ENCODE measurements around the gene CPT1A.

Gene CPT1A

DNA sequence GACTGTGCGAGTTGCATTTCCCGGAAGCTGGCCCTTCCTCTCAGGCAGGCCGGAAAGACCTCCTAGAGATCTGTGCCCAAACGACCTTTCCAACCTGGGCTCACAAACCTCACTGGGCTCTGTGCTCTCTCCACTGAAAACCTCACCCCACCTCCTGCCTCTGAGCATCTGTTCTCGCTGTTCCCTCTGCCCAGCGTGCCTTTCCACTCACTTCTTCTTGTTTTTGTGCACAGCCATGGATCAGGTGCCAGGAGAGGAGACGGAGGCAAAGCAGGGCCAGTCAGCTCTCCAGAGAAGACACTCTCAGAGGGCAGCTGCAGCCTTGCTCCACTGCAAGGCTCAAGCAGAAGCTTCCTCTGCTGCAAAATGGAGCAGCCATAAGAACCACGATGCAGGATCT lies 10.9 kb upstream of the CPT1A start:
- DNase-seq: no peak

DNA sequence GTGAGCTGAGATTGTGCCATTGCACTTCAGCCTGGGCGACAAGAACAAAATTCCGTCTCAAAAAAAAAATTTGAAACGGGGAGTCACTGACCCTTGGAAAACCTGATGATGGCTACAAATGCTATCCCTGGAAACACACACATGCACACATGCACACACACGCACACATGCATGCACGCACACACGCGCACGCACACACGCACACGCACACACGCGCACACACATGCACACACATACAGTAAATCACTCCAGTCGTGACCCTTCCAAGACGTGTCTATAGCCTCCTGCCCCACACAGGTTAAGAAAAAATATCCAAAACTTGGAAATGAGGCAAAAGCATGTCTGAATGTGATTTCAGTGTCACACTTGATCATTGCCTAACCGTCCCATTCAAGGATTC lies 6.7 kb upstream of the CPT1A start:
- DNase-seq: no peak

DNA sequence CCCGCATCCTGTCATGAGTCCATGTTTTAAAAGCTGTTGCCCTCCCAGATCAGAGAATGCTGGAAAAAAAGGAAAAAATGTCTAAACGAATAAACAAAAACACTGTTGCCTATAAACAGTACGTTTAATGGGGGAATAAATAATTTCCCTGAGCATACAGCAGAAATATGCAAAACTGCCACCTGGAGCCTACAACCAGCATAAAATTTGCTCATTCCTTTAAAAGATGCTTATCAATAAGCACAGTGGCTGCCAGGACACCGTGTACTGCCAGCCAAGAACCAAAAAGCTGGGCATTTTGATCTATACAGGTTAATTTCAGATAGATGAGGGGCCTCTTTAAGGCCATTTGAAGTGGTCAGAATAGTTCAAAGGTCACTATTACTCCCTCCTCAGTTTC lies 5.7 kb upstream of the CPT1A start:
- no peak for DNase-seq

DNA sequence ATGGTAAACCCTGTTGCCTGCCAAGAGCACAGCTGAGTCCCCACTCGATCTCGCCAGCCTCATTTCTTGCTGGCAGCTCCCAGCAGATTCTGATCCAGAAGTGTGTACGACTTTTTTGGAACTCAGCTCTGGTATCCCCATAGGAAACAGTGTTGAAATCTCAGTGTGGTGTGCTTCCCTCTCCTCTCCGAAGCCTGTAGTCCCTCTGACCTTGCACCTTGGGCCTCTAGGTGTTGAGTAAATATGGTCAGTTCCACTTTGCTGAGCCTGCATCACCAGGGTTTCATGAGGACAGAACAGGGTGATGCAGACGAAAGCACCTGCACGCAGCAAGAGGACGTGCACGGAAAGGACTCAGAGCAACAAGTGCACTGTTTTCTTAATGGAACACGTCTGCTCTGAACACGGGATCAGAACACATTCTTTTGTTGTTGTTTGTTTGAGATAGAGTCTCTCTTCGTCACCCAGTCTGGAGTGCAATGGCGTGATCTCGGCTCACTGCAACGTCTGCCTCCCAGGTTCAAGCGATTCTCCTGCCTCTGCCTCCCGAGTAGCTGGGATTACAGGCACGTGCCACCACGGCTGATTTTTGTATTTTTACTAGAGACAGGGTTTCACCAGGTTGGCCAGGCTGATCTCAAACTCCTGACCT lies 3.8 kb upstream of the CPT1A start:
- DNase-seq: no peak

DNA sequence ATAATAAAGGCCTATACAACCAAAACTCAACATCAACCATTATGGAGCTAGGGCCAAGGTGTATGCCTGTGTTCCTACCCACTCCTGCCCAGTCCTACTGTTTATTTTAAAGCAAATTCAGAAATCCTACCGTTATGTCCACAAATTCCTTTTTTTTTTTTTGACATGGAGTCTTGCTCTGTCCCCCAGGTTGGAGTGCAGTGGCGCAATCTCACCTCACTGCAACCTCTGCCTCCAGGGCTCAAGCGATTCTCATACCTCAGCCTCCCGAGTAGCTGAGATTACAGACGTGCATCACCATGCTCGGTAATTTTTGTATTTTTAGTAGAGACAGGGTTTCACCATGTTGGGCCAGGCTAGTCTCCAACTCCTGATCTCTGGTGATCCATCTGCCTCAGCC lies 3.1 kb upstream of the CPT1A start:
- no peak for DNase-seq

DNA sequence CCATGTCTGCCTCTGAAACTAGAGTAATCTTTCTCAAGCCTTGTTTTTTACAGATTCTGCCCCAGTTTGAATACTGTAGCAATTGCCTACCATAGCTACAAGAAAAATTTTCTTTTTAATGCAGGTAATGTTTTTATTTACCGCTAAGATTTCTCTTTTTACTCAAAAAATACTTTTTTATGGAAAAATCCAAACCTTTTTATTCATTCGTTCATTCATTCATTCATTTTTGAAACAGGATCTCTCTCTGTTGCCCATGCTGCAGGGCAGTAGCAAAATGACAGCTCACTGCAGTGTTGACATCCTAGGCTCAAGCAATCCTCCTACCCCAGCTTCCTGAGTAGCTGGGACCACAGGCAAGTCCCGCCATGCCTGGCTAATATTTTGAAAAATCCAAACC lies 2.7 kb upstream of the CPT1A start:
- no peak for DNase-seq

DNA sequence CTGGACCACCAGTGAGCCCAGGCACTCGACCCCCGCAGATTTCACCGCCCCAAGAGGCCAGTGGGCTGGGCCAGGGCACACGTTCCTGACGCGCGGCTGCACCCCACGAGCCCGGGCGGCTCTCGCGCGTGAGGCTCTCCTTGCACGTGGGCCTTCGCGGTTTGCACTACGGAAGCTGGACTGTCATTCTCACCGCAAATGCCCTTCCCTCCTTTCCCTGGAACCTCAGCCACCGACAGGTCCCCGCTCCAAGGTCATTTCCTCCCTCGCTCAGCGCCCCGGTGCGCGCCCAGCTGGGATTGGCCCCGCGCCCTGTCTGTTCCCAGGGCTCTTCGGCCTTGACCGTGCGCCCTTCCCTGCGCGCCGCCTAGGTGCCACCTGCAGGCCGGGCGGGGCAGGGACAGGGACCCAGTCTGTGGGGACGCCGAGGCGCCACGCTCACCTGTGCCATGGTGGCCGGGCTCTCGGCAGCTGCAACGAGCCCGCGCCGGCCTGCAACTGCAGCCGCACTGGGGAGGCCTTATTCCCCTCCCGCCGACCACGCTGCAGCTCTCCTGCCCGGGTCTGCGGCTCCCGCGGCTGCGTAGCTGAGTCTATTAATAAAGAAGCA lies 2.1 kb upstream of the CPT1A start:
- no peak for DNase-seq

DNA sequence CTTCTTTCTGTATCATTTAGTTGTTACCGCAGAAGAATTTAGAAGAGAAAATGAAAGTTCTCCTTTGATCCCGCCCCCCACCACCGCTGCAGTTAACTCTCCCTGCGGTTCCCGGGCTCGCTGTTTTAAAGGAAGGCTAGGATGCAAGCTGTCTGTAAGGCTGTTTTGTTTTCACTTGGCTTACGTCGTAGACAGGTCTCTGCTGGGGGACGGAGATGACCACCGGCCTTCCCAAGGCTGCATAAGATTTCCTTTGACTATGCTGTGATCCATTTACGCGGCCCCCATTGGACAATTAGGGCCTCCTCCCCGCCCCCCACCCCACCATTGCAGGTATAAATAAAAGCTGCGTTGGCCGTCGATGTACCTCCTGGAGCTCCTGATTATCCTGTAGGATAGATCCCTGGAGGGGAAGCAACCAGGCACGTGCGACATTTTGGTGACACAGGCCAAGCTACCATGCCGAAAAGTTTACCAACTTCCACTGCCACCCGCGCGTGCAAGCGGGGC lies 1.4 kb upstream of the CPT1A start:
- DNase-seq: peak; percentile 28

DNA sequence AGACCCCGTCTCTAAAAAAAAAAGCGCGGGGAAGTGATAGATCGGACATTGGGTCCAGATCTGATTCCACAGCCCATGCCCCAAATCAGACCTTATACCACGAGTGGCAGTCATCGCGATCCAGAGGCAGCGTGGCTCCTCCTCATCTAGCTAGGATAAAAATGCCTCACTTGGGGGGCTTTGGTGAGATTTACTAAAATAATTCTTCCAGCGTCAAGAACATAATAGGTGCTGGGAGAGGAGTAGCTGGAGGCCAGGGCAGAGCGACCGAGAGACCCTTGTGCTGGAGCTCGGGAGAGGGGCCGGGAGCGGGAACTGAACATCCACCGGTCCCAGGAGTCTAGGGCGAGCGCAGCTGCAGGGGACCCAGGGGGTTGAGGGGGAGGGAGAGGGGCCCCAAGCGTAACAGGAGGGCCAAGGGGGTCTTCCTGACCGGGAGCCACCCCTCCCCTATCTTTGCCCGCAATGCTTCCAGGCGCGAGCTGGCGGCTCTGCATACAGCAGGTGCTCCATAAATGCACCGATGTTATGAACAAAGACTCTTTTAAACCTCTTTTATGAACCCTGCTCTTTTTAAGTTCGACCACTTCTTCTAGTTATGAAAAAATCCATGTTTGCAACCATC lies 823 bp upstream of the CPT1A start:
- no peak for DNase-seq

DNA sequence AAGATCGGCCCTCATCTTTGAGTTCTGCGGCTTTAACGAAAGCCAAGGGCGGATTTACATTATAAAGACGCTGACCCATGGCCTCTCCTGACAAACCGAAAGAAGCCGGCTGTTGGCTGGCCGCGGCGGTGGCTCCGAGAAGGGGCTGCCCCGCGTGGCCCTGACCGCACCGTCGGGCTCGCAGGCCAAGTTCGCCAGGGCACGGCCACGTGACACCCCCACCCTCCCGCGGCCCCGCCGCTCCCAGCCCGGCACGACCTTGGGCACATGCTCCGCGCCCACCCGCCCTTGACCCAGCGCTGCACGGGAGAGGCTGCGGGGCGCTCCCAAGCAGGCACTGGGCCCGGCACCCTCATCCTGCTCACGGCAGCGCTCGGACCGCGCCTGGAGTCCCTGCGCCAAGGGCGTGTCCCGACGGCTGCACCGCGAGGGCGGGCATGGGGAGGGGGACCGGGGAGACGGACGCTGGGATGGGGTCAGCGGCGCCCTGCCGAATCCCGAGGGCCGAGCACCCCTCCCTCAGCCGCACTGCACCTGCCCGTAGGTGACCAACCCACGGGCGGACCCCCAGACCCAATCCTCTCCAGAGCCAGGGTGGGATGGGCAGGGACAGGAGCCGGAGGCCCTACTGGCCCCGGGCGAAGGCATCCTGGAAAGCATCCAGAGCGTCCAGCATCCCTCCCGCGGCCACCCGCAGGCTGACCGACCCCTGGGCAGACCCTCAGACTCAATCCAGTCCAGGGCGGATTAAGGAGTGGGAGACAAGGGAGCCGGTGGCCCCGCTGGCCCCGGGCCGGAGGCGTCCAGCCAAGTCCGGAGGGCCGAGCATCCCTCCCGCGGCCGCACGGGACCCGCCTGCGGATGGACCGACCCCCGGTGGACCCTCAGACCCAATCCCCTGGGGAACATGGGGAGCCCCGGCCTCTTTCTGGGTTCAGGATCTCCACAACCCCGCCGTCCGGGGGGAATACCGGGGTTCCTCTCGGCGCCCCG lies 759 bp downstream of the CPT1A start:
- DNase-seq: peak; percentile 48

DNA sequence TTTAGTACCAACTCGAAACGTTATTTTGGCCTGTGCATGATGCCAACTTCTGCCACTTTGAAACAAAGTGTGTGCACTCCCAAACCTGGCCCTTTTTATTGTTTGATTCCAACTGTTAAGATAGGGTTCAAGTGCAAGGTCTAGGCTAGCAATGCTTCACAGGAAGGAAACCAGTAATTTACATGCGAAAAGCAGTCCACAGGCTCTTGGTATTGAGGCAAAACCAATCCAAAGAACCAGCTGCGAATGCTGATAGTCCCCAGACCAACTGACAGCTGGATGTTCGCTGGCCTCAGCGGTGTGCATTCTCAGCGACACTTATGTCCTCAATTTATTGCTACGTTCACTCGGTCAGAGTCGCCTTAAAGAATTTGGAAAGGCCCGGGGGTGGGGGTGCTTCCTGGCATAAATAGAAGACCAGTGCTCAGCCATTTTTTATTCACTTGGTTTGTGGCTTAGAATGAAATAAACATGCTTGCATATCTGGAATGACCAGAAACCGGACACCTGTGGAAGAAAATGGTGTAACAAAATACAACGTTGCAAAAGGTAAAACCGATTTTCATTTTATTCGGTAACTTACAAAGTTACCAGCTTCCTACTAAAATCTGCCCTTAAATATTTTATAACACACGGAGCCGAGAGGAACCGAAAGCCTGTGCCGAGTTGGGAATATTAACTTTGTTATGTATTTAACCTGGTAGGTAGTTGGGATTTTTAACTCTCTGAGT lies 1.6 kb downstream of the CPT1A start:
- DNase-seq: peak; percentile 42

DNA sequence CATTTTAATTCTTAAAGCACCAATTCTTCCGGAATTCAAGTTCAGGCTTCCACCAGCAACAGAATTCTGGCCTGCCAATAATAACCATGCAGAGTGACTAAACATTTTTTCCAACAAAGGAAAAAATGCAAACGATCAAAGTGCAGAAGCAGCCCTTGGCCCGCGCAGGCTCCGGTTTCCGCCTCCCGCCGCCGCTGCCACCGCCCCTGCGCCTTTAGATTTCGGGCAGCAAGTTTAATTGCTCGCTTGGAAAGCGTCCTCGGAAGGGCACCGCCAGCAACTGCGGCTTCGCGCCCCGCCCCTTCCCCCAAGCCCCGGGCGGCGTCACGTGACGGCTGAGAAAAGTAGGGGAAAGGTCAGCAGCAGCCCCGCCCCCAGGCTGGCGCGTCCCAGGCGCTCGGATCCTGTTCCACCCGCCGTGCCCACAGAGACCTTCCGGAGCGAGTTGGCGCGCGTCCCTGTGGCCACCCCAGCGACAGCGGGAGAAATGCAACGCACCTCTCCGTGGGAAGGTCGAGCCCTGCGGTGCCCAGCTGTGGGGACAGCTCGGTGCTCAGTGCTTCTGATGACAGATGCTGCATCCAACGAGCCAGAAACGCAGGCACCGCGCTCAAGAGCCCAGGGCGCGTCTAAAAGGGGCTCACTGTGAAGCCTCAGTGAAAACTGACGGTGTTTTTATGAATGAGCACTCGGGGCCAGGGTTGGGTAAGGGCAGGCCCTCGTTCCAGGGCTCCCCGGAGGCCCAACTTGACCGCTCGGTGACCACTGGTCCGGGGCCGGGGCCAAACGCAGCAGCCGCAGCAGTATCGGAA lies 2.5 kb downstream of the CPT1A start:
- peak; percentile 94 for DNase-seq

DNA sequence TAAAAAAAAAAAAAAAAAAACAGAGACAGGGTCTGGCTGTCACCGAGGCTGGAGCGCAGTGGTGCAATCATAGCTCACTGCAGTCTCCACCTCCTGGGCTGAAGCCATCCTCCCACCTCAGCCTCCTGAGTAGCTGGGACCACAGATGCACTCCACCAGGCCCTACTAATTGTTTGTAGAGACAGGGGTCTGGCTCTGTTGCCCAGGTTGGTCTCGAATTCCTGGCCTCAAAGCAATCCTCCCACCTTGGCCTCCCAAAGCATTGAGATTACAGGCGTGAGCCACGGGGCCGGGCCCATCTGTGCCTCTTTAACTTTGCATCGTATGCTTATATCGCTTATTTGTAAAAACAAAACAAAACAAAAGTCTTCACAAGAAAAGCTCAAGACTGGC lies 3.1 kb downstream of the CPT1A start:
- peak; percentile 18 for DNase-seq

DNA sequence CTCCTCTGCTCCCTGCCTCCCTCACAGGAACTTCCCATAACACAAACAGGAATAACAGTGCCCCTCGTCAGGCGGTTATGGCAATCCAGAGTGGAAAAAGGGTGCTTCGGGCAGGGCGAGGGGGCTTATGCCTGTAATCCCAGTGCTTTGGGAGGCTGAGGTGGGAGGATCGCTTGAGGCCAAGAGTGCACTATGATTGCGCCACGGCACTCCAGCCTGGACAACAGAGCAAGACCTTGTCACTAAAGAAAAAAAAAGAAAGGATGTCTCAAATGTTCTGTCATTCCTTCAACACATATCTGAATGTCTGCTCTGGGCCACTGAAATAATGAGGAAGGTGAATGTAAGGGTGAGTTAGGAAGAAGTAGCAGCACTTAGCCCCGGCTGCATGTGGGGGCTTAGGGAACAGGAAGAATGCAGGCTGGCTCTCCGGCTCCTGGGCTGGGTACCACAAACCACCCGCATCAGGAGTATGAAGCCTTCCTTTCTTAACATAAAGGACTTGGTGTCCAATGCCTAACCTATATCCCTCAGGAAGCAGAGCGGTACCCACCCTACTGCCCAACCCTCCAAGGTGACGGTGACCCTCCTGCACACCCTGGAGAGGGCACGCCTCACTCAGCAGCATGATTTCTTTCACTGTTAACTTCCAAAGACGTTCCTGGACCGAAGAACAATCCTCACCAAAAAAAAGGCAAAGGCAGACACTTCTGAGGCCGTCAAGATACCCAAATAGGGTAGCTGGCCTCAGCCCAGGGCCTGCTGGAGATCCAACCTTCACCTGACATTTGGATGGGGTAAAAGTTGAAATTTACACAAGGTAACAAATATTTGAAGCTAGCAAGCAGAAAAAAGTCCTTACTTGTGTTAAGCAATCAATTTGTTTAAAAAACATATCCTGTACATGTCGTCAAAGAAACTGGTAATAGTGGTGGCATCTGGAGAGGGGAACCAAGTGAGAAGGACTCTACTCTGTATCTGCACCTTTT lies 3.8 kb downstream of the CPT1A start:
- DNase-seq: no peak

DNA sequence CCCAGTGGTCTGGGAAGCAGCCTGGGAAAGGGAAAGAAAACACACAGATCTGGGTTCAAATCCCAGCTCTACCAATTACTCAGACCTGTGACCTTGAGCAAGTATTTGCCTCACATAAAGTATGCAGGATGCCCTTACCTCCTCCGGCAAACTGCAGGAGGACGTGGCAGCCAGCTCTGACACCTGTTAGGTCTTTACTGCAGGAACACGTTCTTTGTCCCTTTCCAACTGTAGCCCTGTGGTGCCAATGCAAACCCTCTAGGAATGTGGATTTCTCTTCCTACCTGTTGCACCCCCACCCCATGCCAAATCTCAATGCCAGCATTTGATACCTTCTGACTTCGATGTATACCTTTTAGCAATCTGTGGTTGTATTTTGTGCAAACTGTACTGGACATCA lies 6.0 kb downstream of the CPT1A start:
- DNase-seq: no peak

DNA sequence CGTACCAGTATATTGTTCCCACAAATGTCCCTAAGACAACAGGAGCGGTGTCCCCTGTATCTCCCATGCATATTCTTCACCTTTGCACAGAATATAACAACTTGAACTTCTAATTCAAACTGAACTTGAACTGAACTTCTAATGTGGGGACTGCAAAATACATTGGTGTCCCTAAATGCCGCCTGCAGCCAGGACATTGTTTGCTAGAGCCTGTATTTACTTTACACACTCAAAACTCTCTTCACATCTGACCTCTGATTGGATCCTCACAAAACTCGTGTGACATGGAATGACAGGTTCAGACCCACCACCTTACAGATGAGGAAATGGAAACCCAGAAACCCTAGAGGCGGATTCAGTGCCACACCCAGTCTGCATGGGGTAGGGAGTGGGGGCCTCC lies 6.4 kb downstream of the CPT1A start:
- DNase-seq: no peak

DNA sequence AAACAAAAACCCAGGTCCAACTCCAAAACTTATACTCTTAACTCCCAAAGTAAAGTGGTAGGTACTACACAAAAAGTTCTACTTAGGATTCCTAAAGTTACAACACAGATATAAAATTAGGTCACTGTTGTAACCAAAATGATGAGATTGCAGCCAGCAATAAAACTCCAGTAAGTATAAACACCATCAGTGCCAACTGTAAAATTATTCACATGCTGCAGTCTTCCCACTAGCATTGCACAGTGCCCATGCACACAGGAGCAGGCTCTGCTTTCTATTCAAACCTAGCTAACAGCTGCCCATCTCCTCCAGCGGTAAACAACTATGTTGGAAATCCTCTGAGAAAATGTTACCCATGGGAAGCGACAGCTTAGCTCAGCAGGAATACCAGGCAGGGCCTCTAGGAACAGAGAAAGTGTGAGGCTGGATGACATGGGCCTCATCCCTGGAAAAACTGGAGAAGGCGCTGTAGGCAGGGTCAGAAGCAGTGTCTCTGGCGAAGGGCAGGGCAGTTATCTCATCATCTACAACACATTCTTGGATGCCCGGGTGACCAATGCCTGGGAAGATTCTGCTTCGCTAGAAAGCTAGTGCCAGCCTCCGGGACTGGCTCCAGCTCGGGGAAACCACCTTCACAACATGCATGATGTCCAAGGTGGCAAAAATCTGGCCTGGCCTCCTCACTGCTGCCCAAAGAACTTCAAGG lies 9.1 kb downstream of the CPT1A start:
- DNase-seq: no peak

DNA sequence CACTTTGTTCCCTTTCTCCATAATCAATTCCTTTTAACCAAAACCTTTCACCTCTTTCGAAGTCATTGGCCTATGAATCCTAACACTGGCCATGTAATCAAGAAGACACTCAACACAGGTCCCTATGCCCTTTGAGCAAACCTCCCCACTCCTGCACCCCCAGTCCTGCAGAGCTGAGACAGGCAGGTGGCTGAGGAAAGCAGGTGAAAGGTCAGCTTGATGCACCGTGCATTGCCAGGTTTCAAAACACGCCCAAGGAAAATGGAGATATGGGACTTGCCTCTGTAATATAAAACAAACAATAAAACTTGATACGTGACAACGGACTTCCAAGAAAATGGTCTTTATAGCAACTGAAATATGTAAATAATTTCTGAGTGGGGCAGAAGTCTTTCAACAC lies 10.6 kb downstream of the CPT1A start:
- no peak for DNase-seq

DNA sequence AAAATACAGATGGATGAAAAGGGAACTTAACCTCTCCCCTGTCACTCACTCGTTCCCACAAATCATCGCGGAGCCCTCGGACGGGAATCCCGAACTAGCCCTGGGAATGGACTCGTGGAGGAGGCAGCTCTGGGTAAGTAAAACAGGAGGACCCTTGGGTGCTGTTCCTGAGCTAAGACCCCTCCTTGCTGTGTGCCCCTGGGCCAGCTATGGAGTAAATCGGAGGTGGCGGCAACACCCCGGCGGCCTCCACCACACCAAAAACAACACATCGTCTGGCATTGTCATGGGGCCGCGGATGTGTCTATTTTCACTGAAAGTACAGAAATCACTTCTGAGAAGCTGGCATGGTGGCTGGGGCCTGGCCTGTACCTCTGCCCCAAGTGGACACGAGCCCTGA lies 12.1 kb downstream of the CPT1A start:
- no peak for DNase-seq

DNA sequence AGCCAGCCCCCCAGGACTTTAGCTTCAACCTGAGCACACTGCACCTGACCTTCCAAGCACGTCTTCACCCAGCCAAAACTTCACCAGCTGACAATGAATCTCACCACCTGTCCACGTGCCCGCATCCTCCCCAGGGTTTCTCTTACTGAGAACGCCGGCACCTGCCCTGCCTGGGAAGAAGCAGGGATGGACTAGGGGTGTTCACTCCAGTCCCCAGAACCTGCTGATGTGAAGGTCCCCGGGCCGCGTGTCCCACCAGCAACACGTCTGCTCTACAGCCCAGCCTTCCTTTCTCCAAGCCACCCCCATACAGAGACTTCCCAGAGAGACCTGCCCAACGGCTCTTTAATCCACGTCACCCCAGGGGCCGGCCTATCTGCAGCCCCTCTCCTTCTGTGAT lies 12.8 kb downstream of the CPT1A start:
- DNase-seq: no peak

Data from EL (cell line).